ENCODE results near the gene KRI1.

GRCh38 chr19:10602330-10603083 is 36.7 kb upstream of the KRI1 start:
- TF ChIP-seq CTCF (IDR thresholded peaks at IDR 0.05) (no peak), POLR2A (IDR thresholded peaks at IDR 0.05) (no peak)

Measured in adrenal gland (tissue), 5 donors.